Endothelial cell of umbilical vein (primary cell): Measurements from ENCODE around the gene PIMREG. TPM values are rescaled to one million over a fixed set of nuclear protein-coding genes. Genes with fewer than 3 reads are reported as not detected.

ENCODE experiments used
- BruUV-seq: library from RNA; stranded (reverse); fragments of 400-500 nt; replicated peaks from 2 replicates; lab custom pipeline; 2021; lab: Mats Ljungman, UMichigan
- CTCF ChIA-PET: fragments of 300-600, 350-600 bp; sonication (Branson Sonifier 250); formaldehyde crosslinking; loops from one replicate; lab custom pipeline; 2021; ENCODE audit warnings: antibody characterized with exemption, inconsistent platforms; lab: Charles Lee
- POLR2A ChIA-PET: fragments of 300-600, 350-600 bp; sonication (Branson Sonifier 250); formaldehyde crosslinking; loops from one replicate; lab custom pipeline; 2021; ENCODE audit warnings: antibody characterized with exemption, inconsistent platforms; lab: Charles Lee
- DNase-seq: peaks from one replicate; pipeline ENCODE4 v3.0.0-alpha.2; 2011; ENCODE audit warnings: low read depth, low spot score
- FAIRE-seq: peaks from 2 replicates; lab custom pipeline; 2011; peaks lifted over from hg19 to GRCh38; lab: Jason Lieb, UNC
- H2AFZ ChIP-seq: 2 replicates; pipeline ENCODE4 v1.6.0; 2012; ENCODE audit warnings: low read depth, low read length, control low read depth, inconsistent platforms
- H3K27ac ChIP-seq: 2 replicates; pipeline ENCODE4 v1.5.1; 2011; ENCODE audit warnings: low read depth, mild to moderate bottlenecking, control low read depth, low read length, moderate library complexity; ENCODE audit not compliant: insufficient read depth
- H3K27me3 ChIP-seq, 2 experiments: 2 replicates each; pipeline versions ENCODE4 v1.6.0 to v1.6.1; 2011; ENCODE audit warnings: low read length in 2 of 2, mixed read lengths in 1 of 2; ENCODE audit not compliant: control insufficient read depth in 2 of 2, insufficient read depth in 2 of 2
- H3K36me3 ChIP-seq, 2 experiments: 2 replicates in 1 of 2; 3 replicates in 1 of 2; pipeline ENCODE4 v1.5.1; 2011; ENCODE audit warnings: low read length in 2 of 2, mild to moderate bottlenecking in 1 of 2, moderate library complexity in 1 of 2; ENCODE audit not compliant: control insufficient read depth in 2 of 2, insufficient read depth in 2 of 2; ENCODE audit errors: extremely low read depth in 1 of 2
- H3K4me1 ChIP-seq: 3 replicates; pipeline ENCODE4 v1.5.1; 2011; ENCODE audit warnings: mild to moderate bottlenecking, low read length; ENCODE audit not compliant: control insufficient read depth, insufficient read depth; ENCODE audit errors: extremely low read depth
- H3K4me2 ChIP-seq: 2 replicates; pipeline ENCODE4 v1.6.1; 2011; ENCODE audit warnings: low read length, control low read depth, mixed read lengths; ENCODE audit not compliant: insufficient read depth
- H3K4me3 ChIP-seq, 3 experiments: fragments of 200-600 bp in 1 of 3; sonication (generic), shearing (Covaris generic) in 1 of 3; replicated peaks in 1 of 3; 2 replicates each; pipeline ENCODE4 v1.5.1; 2011 to 2016; ENCODE audit warnings: control low read depth in 3 of 3, low read length in 3 of 3, mild to moderate bottlenecking in 2 of 3, inconsistent platforms in 1 of 3, low read depth in 1 of 3, moderate library complexity in 1 of 3; ENCODE audit not compliant: insufficient read depth in 1 of 3
- H3K79me2 ChIP-seq: 2 replicates; pipeline ENCODE4 v1.6.0; 2012; ENCODE audit warnings: low read length, inconsistent platforms; ENCODE audit not compliant: control insufficient read depth, insufficient read depth
- H3K9ac ChIP-seq: replicated peaks from 2 replicates; pipeline ENCODE3; 2011; ENCODE audit warnings: low read length, control low read depth; ENCODE audit not compliant: insufficient read depth; ENCODE audit errors: extremely low read depth
- H3K9me1 ChIP-seq: replicated peaks from 3 replicates; pipeline ENCODE4 v1.6.0; 2011; ENCODE audit warnings: mild to moderate bottlenecking, low read length; ENCODE audit not compliant: control insufficient read depth, insufficient read depth; ENCODE audit errors: extremely low read depth
- H3K9me3 ChIP-seq: replicated peaks from 2 replicates; pipeline ENCODE4 v1.5.1; 2012; ENCODE audit warnings: low read length, inconsistent platforms; ENCODE audit not compliant: control insufficient read depth, insufficient read depth
- H4K20me1 ChIP-seq: replicated peaks from 2 replicates; pipeline ENCODE3; 2011; ENCODE audit warnings: mild to moderate bottlenecking, low read length; ENCODE audit not compliant: control insufficient read depth, insufficient read depth; ENCODE audit errors: extremely low read depth
- CTCF ChIP-seq, 2 donors: IDR thresholded peaks; 1 replicate in 1 of 2; 2 replicates in 1 of 2; pipeline ENCODE4 v1.5.1; 2011; ENCODE audit warnings: low read length in 2 of 2, mild to moderate bottlenecking in 2 of 2, moderate library complexity in 2 of 2, control low read depth in 1 of 2, inconsistent platforms in 1 of 2, low read depth in 1 of 2; ENCODE audit not compliant: insufficient read depth in 1 of 2; ENCODE audit errors: extremely low read depth in 1 of 2
- EZH2 ChIP-seq: IDR thresholded peaks from 2 replicates; pipeline ENCODE4 v1.6.1; 2012; ENCODE audit warnings: borderline replicate concordance, low read depth, mild to moderate bottlenecking, moderate library complexity, low read length, inconsistent platforms; ENCODE audit not compliant: severe bottlenecking
- FOS ChIP-seq: IDR thresholded peaks from 2 replicates; pipeline ENCODE4 v1.6.1; 2011; ENCODE audit warnings: mild to moderate bottlenecking, low read length, moderate library complexity, borderline replicate concordance; ENCODE audit not compliant: insufficient read depth
- GATA2 ChIP-seq: IDR thresholded peaks from 2 replicates; pipeline ENCODE4 v1.7.0; 2011; ENCODE audit warnings: low read depth, mild to moderate bottlenecking, moderate library complexity, mixed read lengths, low read length; ENCODE audit not compliant: insufficient read length, insufficient read depth
- JUN ChIP-seq: IDR thresholded peaks from 2 replicates; pipeline ENCODE4 v1.6.1; 2011; ENCODE audit warnings: borderline replicate concordance, low read depth; ENCODE audit not compliant: insufficient read length, insufficient read depth
- MAX ChIP-seq: IDR thresholded peaks from 2 replicates; pipeline ENCODE4 v1.6.1; 2011; ENCODE audit not compliant: insufficient read depth, insufficient read length
- MYC ChIP-seq: IDR thresholded peaks from one replicate; pipeline ENCODE4 v1.6.1; 2011; ENCODE audit warnings: mild to moderate bottlenecking, low read depth, low read length
- POLR2A ChIP-seq: IDR thresholded peaks from 2 replicates; pipeline ENCODE4 v1.6.1; 2012; ENCODE audit warnings: low read depth, mild to moderate bottlenecking, control low read depth, low read length
- POLR2AphosphoS5 ChIP-seq: IDR thresholded peaks from 2 replicates; pipeline ENCODE4 v1.6.1; 2012; ENCODE audit warnings: low read depth, mild to moderate bottlenecking, control low read depth, low read length, moderate library complexity; ENCODE audit not compliant: insufficient read depth
- dilution Hi-C: fragments of 300-500 bp; cut with MboI; formaldehyde crosslinking; loops from one replicate; pipeline ENCODE4 v1.15.0; 2019; ENCODE audit warnings: low sequenced_read_pairs; ENCODE audit not compliant: extremely low pct_ligation_motif_present
- intact Hi-C: fragments of 100-400 bp; cut with micrococcal nuclease; formaldehyde crosslinking; loops from one replicate; pipeline ENCODE4 v1.10.0; 2022
- polyA plus RNA-seq, 4 experiments: library from polyadenylated mRNA; depleted of rRNA in 3 of 4; stranded (reverse) in 3 of 4; unstranded in 1 of 4; fragments of >200 nt; gene quantifications; 2 replicates each; pipeline versions ENCODE4 v1.2.1 to v1.2.3, GENCODE V29; 2011 to 2012; ENCODE audit warnings: missing spikeins in 1 of 4
- total RNA-seq: library from RNA; stranded (reverse); gene quantifications from 2 replicates; pipeline ENCODE4 v1.2.3, GENCODE V29; 2021

The PIMREG gene
- total and polyA plus RNA-seq, 2 donors (not counting 3 experiments of a cell fraction or from before 2014, with no cell fraction given): 26.3 to 37.7 TPM

DNA sequence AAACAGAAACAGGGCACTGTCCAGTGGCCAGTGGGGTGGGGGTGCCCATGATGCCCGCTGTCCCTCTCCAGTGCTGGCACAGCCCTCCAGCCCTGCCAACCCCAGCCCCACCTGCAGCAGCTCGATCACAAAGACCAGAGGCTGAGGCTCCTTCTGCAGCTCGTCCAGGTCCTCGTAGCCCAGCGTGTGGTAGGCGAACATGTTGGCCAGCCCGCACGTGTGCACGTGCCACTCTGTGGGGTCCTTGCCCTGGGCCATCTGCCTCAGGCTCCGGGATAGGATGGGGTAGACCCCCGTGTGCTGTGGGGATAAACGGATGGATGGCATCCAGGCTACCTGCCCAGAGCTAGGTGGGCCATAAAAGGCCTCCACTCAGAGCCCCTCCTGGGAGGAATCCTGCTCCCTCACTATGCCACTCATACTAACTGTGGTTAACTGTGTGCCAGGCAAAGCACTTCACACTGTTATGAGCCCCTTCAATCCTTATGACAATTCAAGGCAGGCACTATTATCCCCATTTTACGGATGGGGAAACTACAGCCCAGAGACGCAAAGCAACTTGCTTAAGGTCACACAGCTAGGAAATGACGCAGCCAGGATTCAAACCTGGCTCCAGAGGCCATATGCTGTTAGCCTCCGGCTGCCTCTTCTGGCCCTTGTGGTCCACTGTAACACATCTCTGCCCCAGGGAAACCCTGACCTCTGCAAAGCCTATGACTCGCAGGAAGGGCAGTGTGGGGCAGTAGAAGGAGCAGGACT lies 15.9 kb upstream of the PIMREG start:
- POLR2A ChIA-PET: no interaction called here
- H4K20me1 ChIP-seq: no peaks in the 10 kb centered on the region
- H2AFZ ChIP-seq: no peak overlapping the region
- no peaks in the 10 kb centered on the region for H3K9me3 ChIP-seq
- no TSS peak for BruUV-seq
- H3K9ac ChIP-seq: no peak overlapping the region
- no peak overlapping the region for H3K4me3 ChIP-seq
- intact Hi-C loops (no loop called here), dilution Hi-C loops (no loop called here)
- no peak for TF ChIP-seq FOS
- no peak for TF ChIP-seq MYC
- no peak for TF ChIP-seq CTCF (IDR thresholded peaks at IDR 0.05; ENCODE audit: extremely low read depth in 1 of 2, insufficient read depth in 1 of 2, low read depth in 1 of 2, low read length in 2 of 2)
- no peak for TF ChIP-seq POLR2A
- TF ChIP-seq JUN: no peak
- TF ChIP-seq MAX: no peak
- no peak for TF ChIP-seq GATA2
- TF ChIP-seq EZH2: no peak
- no peak for TF ChIP-seq POLR2AphosphoS5
- no peak overlapping the region for H3K27ac ChIP-seq
- no peaks in the 10 kb centered on the region for H3K9me1 ChIP-seq
- no peaks in the 10 kb centered on the region for H3K27me3 ChIP-seq
- H3K4me1 ChIP-seq: no peaks in the 10 kb centered on the region
- FAIRE-seq: no peak
- no peaks in the 10 kb centered on the region for H3K79me2 ChIP-seq
- DNase-seq: no peak
- no peak overlapping the region for H3K4me2 ChIP-seq
- CTCF ChIA-PET: interaction anchor here (0.9 to 5.0 kb wide), 5 partner anchors 8 to 841 kb away, joined by 3 to 26 read pairs (median 6); no protein-coding TSS in a partner anchor
- no peaks in the 10 kb centered on the region for H3K36me3 ChIP-seq
